Lower leg skin (tissue), 4 donors: Measurements from ENCODE around the gene ANKRD37. TPM values are rescaled to one million over a fixed set of nuclear protein-coding genes. Genes with fewer than 3 reads are reported as not detected.

Experiments used
- DNase-seq, 2 donors: peaks; one replicate each; pipeline ENCODE4 v3.0.0-alpha.2; 2019; ENCODE audit warnings: low spot score in 2 of 2
- H3K4me3 ChIP-seq: fragments of 200-600 bp; sonication (generic); 2 replicates; pipeline ENCODE4 v1.5.1; 2017; ENCODE audit warnings: mild to moderate bottlenecking, low read depth; ENCODE audit not compliant: poor library complexity, severe bottlenecking
- CTCF ChIP-seq, 3 donors: fragments of 450-650 bp; IDR thresholded peaks; one replicate each; pipeline ENCODE4 v1.5.1; 2016; ENCODE audit warnings: antibody characterized with exemption in 3 of 3, mild to moderate bottlenecking in 3 of 3, moderate library complexity in 2 of 3
- POLR2A ChIP-seq, 2 donors: fragments of 450-650 bp; IDR thresholded peaks; one replicate each; pipeline ENCODE4 v1.6.1; 2016 to 2017; ENCODE audit warnings: antibody characterized with exemption in 2 of 2, mild to moderate bottlenecking in 1 of 2, moderate library complexity in 1 of 2
- WGBS, 2 donors: methylation state at CpG; one replicate each; pipeline ENCODE4 v1.1.5; 2018; 5-methylcytosine and 5-hydroxymethylcytosine counted together
- intact Hi-C: fragments of 100-400 bp; cut with DNase I; formaldehyde crosslinking; loops from one replicate; pipeline ENCODE4 v1.15.0; 2023; ENCODE audit warnings: low total_unique reads
- total RNA-seq, 4 donors: library from RNA; depleted of rRNA; stranded (reverse); fragments of >200 nt; gene quantifications; one replicate each; pipeline ENCODE4 v1.1.0, GENCODE V29; 2016

The ANKRD37 gene
- total RNA-seq, 4 donors from 2014 or later, result 16.1 to 30.8 (median 22.1) TPM

GRCh38 chr4:185384930-185385331 lies 11.7 kb upstream of the ANKRD37 start:
- intact Hi-C loops, result no loop called here
- TF ChIP-seq CTCF (IDR thresholded peaks at IDR 0.05), result no peak
- TF ChIP-seq POLR2A (IDR thresholded peaks at IDR 0.05), result no peak
- DNase-seq, result no peak
- WGBS, 2 donors, result 18 to 25% methylated on average over 10 of the region's 10 CpGs
- no peak overlapping the region for H3K4me3 ChIP-seq

DNA sequence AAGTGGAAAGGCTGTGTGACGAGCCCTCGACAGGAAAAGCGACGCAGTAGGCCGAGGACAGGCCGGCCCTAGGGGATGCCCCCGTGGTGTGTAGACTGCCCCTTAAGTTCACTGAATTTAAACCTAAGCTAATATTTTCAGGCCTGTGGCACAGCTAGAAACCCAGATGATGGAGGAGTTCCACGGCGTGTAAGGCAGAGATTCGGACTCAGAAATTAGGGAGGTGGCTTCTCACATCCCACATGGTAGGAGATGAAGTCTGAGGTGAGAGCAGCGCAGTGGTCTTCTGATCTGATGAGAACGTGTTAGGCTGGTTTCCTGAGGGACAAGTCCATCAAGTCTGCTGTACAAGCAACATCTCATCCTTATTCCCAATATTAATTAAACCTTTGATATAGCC lies 8.7 kb upstream of the ANKRD37 start:
- WGBS, 2 donors, result 96% methylated on average over 12 of the region's 12 CpGs
- H3K4me3 ChIP-seq, result no peak overlapping the region
- no peak for DNase-seq
- TF ChIP-seq POLR2A (IDR thresholded peaks at IDR 0.05), result no peak
- TF ChIP-seq CTCF (IDR thresholded peaks at IDR 0.05), result no peak
- intact Hi-C loops, result no loop called here

DNA sequence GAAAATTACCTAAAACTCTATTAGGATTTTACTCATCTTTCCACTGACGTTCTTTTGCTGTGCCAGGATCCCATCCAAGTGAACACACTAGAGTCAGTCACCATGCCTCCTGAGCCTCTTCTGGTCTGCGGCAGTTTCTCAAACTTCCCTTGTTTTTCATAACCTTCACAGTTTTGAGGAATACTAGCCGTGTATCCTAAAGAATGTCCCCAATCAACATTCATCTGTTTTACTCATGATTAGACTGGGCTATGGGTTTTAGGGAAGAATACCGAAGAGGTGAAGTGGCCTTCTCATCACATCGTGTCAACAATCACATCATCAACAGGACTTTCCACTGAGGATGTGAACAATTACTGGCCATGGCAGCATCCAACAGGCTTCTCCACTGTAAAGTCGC lies 5.7 kb upstream of the ANKRD37 start:
- intact Hi-C loops, result no loop called here
- TF ChIP-seq CTCF (IDR thresholded peaks at IDR 0.05) (no peak), POLR2A (IDR thresholded peaks at IDR 0.05) (no peak)
- no peak for DNase-seq

GRCh38 chr4:185392156-185392555 lies 4.5 kb upstream of the ANKRD37 start:
- no peak for DNase-seq
- H3K4me3 ChIP-seq, result no peak overlapping the region
- WGBS, 2 donors, result 84 to 93% methylated on average over 1 of the region's 1 CpG
- intact Hi-C loops, result no loop called here
- TF ChIP-seq CTCF (IDR thresholded peaks at IDR 0.05) (no peak), POLR2A (IDR thresholded peaks at IDR 0.05) (no peak)

More for the DNA sequence above, 5.7 kb upstream of the ANKRD37 start:
- 92 to 93% methylated on average over 6 of the region's 6 CpGs for WGBS, 2 donors
- no peak overlapping the region for H3K4me3 ChIP-seq

GRCh38 chr4:185394568-185395237 lies 1.9 kb upstream of the ANKRD37 start:
- H3K4me3 ChIP-seq, result no peak overlapping the region
- no peak for DNase-seq
- intact Hi-C loops, result no loop called here
- 22% methylated on average over 12 of the region's 12 CpGs for WGBS, 2 donors
- TF ChIP-seq POLR2A (IDR thresholded peaks at IDR 0.05) (no peak), CTCF (IDR thresholded peaks at IDR 0.05) (no peak)
